Body of pancreas (tissue), 4 donors: ENCODE measurements around the gene RNF133. TPM values are rescaled to one million over a fixed set of nuclear protein-coding genes. Genes with fewer than 3 reads are reported as not detected.

ENCODE experiments used
- ATAC-seq: fragments of 150-250 bp; one replicate; pipeline ENCODE4 v1.9.1; 2016
- DNase-seq, 4 donors: peaks; one replicate each; pipeline ENCODE4 v3.0.0-alpha.2; 2019
- H3K27ac ChIP-seq, 4 donors: fragments of 200-600 bp; sonication (generic); 1 replicate in 3 of 4; 2 replicates in 1 of 4; pipeline versions ENCODE4 v1.5.1 to v1.6.1; 2016 to 2019; ENCODE audit warnings: mild to moderate bottlenecking in 1 of 4, mixed read lengths in 1 of 4, moderate library complexity in 1 of 4
- H3K27me3 ChIP-seq, 2 donors: fragments of 200-600 bp; sonication (generic); one replicate each; pipeline ENCODE4 v1.6.0; 2016; ENCODE audit warnings: mild to moderate bottlenecking in 1 of 2
- H3K36me3 ChIP-seq, 2 donors: fragments of 200-600 bp; sonication (generic); replicated peaks in 1 of 2; 2 replicates each; pipeline ENCODE4 v1.5.1; 2016; ENCODE audit warnings: low read depth in 2 of 2; ENCODE audit not compliant: insufficient read depth in 1 of 2
- H3K4me1 ChIP-seq: fragments of 200-600 bp; sonication (generic); one replicate; pipeline ENCODE4 v1.6.0; 2016
- H3K4me3 ChIP-seq, 2 donors: fragments of 200-600 bp; sonication (generic); 1 replicate in 1 of 2; 2 replicates in 1 of 2; pipeline ENCODE4 v1.5.1; 2016 to 2019
- H3K9me3 ChIP-seq, 3 donors: fragments of 200-600 bp; sonication (generic); 1 replicate in 2 of 3; 2 replicates in 1 of 3; pipeline ENCODE4 v1.5.1; 2016
- POLR2A ChIP-seq, 3 donors: fragments of 450-650 bp; IDR thresholded peaks; one replicate each; pipeline ENCODE4 v1.6.1; 2016; ENCODE audit warnings: antibody characterized with exemption in 3 of 3, mild to moderate bottlenecking in 2 of 3
- WGBS, 2 donors: methylation state at CpG; one replicate each; pipeline ENCODE4 v1.1.5; 2017; 5-methylcytosine and 5-hydroxymethylcytosine counted together
- intact Hi-C: fragments of 100-400 bp; cut with DNase I; formaldehyde crosslinking; loops from one replicate; pipeline ENCODE4 v1.15.1; 2023
- total RNA-seq, 2 donors: library from RNA; depleted of rRNA; stranded (reverse); fragments of >200 nt; gene quantifications; one replicate each; pipeline ENCODE4 v1.1.0, GENCODE V29; 2016
- TF ChIP-seq, protein P1 (sequence below), 7 experiments: fragments of 450-650 bp in 4 of 7; fragments of 200-600 bp in 3 of 7; sonication (generic) in 3 of 7; IDR thresholded peaks; one replicate each; pipeline ENCODE4 v1.5.1; 2016 to 2019; ENCODE audit warnings: antibody characterized with exemption in 7 of 7

The RNF133 gene
- total RNA-seq, 2 donors from 2014 or later: 2.6 to 17.1 TPM

DNA sequence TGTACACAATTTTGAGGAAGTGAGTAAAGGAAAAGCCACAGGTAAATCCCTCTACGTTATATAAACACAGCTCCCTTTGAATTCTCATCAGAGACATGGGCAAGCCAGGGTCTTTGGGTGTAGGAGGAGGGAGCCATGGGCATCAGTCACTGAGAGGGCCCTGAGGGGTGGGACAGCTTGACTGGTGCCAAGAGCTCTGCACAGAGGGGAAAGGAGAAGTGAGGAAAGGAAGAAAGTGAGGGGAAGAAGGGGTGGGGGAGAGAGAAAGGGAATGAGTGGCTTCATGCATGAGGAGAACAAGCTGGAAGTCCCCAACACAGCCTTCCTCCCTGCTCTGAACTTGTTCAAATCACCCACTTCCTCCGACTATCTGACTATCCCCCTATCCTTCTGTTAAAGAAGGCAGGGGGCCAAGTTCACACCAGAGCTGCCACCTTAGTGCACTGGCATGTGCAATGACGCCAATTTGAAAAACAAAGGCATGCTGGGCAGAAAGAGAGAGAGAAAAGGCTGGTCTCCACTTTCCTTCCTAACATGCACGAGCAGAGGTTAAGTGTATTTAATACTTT, 20.2 kb upstream of the RNF133 start:
- intact Hi-C loops: no loop called here
- no peak overlapping the region for H3K4me3 ChIP-seq
- peaks cover 4% of the 10 kb centered on the region for H3K4me1 ChIP-seq
- H3K9me3 ChIP-seq: no peaks in the 10 kb centered on the region
- 84 to 90% methylated on average over 4 of the region's 4 CpGs for WGBS, 2 donors
- no peak for DNase-seq
- ATAC-seq: no peak
- H3K36me3 ChIP-seq: no peaks in the 10 kb centered on the region
- H3K27me3 ChIP-seq: no peaks in the 10 kb centered on the region
- TF ChIP-seq, protein P1, sequence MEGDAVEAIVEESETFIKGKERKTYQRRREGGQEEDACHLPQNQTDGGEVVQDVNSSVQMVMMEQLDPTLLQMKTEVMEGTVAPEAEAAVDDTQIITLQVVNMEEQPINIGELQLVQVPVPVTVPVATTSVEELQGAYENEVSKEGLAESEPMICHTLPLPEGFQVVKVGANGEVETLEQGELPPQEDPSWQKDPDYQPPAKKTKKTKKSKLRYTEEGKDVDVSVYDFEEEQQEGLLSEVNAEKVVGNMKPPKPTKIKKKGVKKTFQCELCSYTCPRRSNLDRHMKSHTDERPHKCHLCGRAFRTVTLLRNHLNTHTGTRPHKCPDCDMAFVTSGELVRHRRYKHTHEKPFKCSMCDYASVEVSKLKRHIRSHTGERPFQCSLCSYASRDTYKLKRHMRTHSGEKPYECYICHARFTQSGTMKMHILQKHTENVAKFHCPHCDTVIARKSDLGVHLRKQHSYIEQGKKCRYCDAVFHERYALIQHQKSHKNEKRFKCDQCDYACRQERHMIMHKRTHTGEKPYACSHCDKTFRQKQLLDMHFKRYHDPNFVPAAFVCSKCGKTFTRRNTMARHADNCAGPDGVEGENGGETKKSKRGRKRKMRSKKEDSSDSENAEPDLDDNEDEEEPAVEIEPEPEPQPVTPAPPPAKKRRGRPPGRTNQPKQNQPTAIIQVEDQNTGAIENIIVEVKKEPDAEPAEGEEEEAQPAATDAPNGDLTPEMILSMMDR (IDR thresholded peaks at IDR 0.05): no peak
- H3K27ac ChIP-seq: no peak overlapping the region

DNA sequence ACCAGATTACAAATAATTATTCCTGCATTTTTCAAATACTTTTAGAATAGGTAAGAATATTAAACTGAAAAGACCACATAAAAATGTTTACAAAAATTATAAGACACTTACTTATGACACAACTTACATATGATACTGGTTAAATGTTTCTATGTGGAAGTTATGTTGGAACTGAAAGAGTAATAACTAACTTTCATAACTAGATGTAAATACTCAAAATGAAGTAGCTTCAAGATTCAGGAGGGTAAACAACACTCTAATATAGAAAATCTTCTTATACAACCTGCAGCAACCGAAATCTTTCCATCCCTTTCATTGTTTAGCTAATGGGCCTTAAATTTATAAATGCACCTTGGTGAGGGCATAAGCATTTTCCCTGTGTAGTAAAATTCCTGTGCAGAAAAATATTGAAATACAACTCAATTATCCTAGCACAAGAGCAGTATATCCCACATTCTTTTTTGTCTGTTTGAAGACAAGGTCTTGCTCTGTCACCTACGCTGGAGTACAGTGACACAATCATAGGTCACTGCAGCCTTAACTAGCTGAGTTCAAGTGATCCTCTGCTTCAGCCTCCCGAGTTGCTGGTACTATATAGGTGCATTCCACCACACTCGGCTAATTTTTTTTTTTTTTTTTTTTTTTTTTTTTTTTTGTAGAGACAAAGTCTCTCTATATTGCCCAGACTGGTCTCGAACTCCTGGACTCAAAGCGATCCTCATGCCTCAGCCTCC, 18.6 kb upstream of the RNF133 start:
- Histone ChIP-seq H3K9me3 (no peaks in the 10 kb centered on the region), H3K27ac (no peak overlapping the region), H3K4me3 (no peak overlapping the region), H3K27me3 (no peaks in the 10 kb centered on the region), H3K4me1 (peaks cover 17% of the 10 kb centered on the region), H3K36me3 (no peaks in the 10 kb centered on the region)
- DNase-seq (no peak), ATAC-seq (no peak)
- WGBS, 2 donors: 90 to 95% methylated on average over 6 of the region's 6 CpGs
- no peak for TF ChIP-seq POLR2A (IDR thresholded peaks at IDR 0.05)
- TF ChIP-seq, protein P1 (IDR thresholded peaks at IDR 0.05): no peak
- intact Hi-C loops: no loop called here

DNA sequence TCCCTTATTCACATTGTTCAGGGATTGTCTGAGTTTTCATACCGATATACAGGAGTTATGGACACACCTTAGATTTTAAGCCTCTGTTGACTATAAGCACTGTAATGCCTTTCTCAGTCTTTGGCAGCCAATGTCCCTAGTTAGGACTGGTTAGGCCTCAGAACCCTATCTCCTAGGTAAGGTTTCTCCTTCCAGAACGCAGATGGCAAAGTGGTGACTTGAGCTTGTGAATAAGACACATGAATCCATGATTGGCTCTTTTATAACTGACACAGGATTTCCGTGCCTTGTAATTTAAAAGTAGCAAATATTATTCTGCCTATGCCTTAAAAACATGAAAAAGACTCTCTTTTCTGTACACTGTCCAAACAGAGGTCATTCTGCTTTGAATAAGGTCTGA, 16.3 kb upstream of the RNF133 start:
- Histone ChIP-seq H3K9me3 (no peaks in the 10 kb centered on the region), H3K36me3 (no peaks in the 10 kb centered on the region), H3K27ac (no peak overlapping the region), H3K4me3 (no peak overlapping the region), H3K4me1 (peaks cover 25% of the 10 kb centered on the region), H3K27me3 (no peaks in the 10 kb centered on the region)
- ATAC-seq (no peak), DNase-seq (no peak)
- WGBS, 2 donors: 85 to 90% methylated on average over 3 of the region's 3 CpGs
- TF ChIP-seq POLR2A (IDR thresholded peaks at IDR 0.05): no peak
- TF ChIP-seq, protein P1 (IDR thresholded peaks at IDR 0.05): no peak
- intact Hi-C loops: no loop called here

DNA sequence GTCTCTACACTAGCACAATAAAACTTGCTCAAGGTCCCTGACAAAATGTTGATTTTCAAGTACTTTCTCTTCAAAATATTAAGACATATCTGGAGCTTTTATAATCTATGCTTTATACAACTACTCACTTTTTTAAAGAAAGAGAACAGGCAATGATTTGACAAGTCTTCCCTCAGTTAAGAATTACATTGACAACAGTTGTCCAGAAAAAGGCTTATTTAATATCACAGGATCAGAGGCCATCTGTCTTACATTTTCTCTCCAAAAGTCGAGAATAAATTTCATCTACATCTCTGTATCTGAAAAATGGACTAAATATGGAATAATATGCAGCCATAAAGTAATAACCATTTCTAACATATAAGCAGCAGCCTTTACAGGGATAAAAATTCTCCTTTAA, 12.0 kb upstream of the RNF133 start:
- H3K27me3 ChIP-seq: no peaks in the 10 kb centered on the region
- no peak for TF ChIP-seq POLR2A (IDR thresholded peaks at IDR 0.05)
- TF ChIP-seq, protein P1 (IDR thresholded peaks at IDR 0.05): no peak
- H3K9me3 ChIP-seq: no peaks in the 10 kb centered on the region
- H3K4me3 ChIP-seq: no peak overlapping the region
- DNase-seq: no peak
- H3K4me1 ChIP-seq: peaks cover 25% of the 10 kb centered on the region
- 52 to 72% methylated on average over 1 of the region's 1 CpG for WGBS, 2 donors
- intact Hi-C loops: no loop called here
- no peak for ATAC-seq
- H3K36me3 ChIP-seq: no peaks in the 10 kb centered on the region
- no peak overlapping the region for H3K27ac ChIP-seq
